DOHH2 (cell line): ENCODE measurements around the gene SEMA5A.

Experiments used
- H3F3A ChIP-seq: fragments of 200-600 bp; sonication (generic), shearing (Covaris generic); 2 replicates; pipeline ENCODE4 v1.6.0; 2016; ENCODE audit warnings: antibody characterized with exemption, mild to moderate bottlenecking; ENCODE audit not compliant: control insufficient read depth, insufficient read depth
- H3K27ac ChIP-seq: fragments of 200-600 bp; sonication (generic); 2 replicates; pipeline ENCODE4 v1.5.1; 2014; ENCODE audit warnings: low read depth, mild to moderate bottlenecking, low read length, moderate library complexity
- H3K27me3 ChIP-seq: fragments of 200-600 bp; sonication (generic); 2 replicates; pipeline ENCODE4 v1.6.1; 2014; ENCODE audit warnings: mild to moderate bottlenecking, low read length, mixed read lengths; ENCODE audit not compliant: control insufficient read depth
- H3K36me3 ChIP-seq: fragments of 200-600 bp; sonication (generic); 2 replicates; pipeline ENCODE4 v1.6.1; 2014; ENCODE audit warnings: mild to moderate bottlenecking, low read length, moderate library complexity, mixed read lengths; ENCODE audit not compliant: control insufficient read depth
- H3K4me1 ChIP-seq: fragments of 200-600 bp; sonication (generic); 2 replicates; pipeline ENCODE4 v1.6.1; 2014; ENCODE audit warnings: mild to moderate bottlenecking, low read length, mixed read lengths; ENCODE audit not compliant: control insufficient read depth
- H3K4me2 ChIP-seq: fragments of 200-600 bp; sonication (generic); 2 replicates; pipeline ENCODE4 v1.6.0; 2014; ENCODE audit warnings: mild to moderate bottlenecking, low read length, moderate library complexity
- H3K4me3 ChIP-seq: fragments of 200-600 bp; sonication (generic); 2 replicates; pipeline ENCODE4 v1.5.1; 2014; ENCODE audit warnings: mild to moderate bottlenecking, low read length, mixed read lengths
- H3K79me2 ChIP-seq: fragments of 200-600 bp; sonication (generic); 2 replicates; pipeline ENCODE4 v1.6.1; 2014; ENCODE audit warnings: mild to moderate bottlenecking, low read length, mixed read lengths; ENCODE audit not compliant: control insufficient read depth
- H3K9me2 ChIP-seq: fragments of 200-600 bp; sonication (generic); replicated peaks from 2 replicates; pipeline ENCODE4 v1.6.1; 2014; ENCODE audit warnings: mild to moderate bottlenecking, low read length, mixed read lengths; ENCODE audit not compliant: control insufficient read depth
- H3K9me3 ChIP-seq: fragments of 200-600 bp; sonication (generic); 2 replicates; pipeline ENCODE4 v1.6.1; 2014; ENCODE audit warnings: antibody characterized with exemption, low read length, mixed read lengths; ENCODE audit not compliant: control insufficient read depth, insufficient read depth
- H4K20me1 ChIP-seq: fragments of 200-600 bp; sonication (generic); 2 replicates; pipeline ENCODE4 v1.6.0; 2014; ENCODE audit warnings: low read depth, mild to moderate bottlenecking, antibody characterized with exemption, low read length, moderate library complexity; ENCODE audit not compliant: control insufficient read depth, insufficient read depth
- EZH2phosphoT487 ChIP-seq: fragments of 200-600 bp; sonication (generic); IDR thresholded peaks from 2 replicates; pipeline ENCODE4 v1.6.1; 2017; ENCODE audit warnings: borderline replicate concordance, mild to moderate bottlenecking, antibody characterized with exemption, low read length, moderate library complexity, mixed read lengths
- TF ChIP-seq, protein P1 (sequence below): fragments of 200-600 bp; sonication (generic); IDR thresholded peaks from one replicate; pipeline ENCODE4 v1.5.1; 2014; ENCODE audit warnings: antibody characterized with exemption, mild to moderate bottlenecking, low read depth, low read length; ENCODE audit not compliant: poor library complexity, severe bottlenecking

The SEMA5A gene

DNA sequence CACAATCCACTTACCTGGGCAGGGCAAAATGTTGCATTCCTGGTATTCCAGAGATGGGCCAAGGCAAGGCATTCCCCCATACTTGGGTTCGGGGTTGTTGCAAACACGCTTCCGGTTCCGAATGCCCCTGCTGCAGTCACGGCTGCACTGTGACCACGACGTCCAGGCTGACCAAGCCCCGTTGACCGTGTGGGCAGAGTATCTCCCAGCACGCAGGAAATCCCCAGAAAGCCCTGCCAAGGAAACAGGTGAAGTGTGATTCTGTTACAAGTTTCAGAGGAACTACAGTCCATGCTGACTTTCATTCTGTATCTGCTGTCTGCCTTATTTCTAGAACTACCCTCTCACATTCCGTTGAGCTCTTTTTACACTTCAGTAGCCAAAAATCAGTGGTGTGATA, 483.0 kb downstream of the SEMA5A start:
- H3K4me2 ChIP-seq, result no peak overlapping the region
- no peak overlapping the region for H3K4me3 ChIP-seq

DNA sequence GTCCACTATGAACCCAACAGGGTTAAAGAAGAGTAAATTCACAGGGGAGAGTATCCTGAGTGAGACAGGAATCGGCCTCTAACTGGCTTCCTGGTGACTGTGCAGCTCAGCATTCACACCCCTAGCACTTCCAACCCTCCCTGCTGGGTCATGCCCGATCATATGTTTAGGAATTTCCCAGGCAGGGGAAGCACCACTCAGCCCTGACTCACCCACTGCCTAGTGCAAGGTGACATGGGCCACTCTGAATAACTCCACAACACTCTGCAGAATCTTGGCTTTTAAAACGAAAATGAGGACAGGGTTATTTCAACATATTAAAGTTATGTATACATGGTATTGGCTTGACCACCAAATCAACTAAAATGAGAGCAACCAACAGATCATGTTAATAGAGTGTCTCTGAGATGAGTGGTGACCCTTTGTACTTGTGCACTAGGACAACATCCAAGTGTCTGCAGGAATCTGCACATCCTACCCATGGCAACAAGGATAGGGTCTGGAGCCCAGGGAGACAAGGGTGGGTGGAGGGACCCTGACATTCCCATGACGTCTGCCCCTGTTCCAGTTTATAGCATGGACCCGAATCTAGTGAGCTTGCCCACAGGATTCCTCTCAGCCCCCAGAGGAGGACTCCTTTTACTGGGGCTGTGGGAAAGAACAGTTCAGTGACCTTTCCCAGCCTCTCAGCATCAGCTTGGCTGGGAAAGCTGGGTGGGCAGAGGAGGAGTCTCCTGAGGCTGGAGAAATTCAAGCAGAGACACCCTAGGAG, 485.8 kb downstream of the SEMA5A start:
- H3K4me1 ChIP-seq, result no peaks in the 10 kb centered on the region
- no peak for TF ChIP-seq EZH2phosphoT487
- TF ChIP-seq, protein P1, sequence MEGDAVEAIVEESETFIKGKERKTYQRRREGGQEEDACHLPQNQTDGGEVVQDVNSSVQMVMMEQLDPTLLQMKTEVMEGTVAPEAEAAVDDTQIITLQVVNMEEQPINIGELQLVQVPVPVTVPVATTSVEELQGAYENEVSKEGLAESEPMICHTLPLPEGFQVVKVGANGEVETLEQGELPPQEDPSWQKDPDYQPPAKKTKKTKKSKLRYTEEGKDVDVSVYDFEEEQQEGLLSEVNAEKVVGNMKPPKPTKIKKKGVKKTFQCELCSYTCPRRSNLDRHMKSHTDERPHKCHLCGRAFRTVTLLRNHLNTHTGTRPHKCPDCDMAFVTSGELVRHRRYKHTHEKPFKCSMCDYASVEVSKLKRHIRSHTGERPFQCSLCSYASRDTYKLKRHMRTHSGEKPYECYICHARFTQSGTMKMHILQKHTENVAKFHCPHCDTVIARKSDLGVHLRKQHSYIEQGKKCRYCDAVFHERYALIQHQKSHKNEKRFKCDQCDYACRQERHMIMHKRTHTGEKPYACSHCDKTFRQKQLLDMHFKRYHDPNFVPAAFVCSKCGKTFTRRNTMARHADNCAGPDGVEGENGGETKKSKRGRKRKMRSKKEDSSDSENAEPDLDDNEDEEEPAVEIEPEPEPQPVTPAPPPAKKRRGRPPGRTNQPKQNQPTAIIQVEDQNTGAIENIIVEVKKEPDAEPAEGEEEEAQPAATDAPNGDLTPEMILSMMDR, result no peak
- no peak overlapping the region for H3K4me3 ChIP-seq

More for the DNA sequence above, 483.0 kb downstream of the SEMA5A start:
- no peaks in the 10 kb centered on the region for H3K79me2 ChIP-seq
- no peaks in the 10 kb centered on the region for H3K9me2 ChIP-seq
- no peaks in the 10 kb centered on the region for H3F3A ChIP-seq
- H3K4me1 ChIP-seq, result no peaks in the 10 kb centered on the region
- no peak overlapping the region for H3K27ac ChIP-seq
- H3K9me3 ChIP-seq, result no peaks in the 10 kb centered on the region
- H4K20me1 ChIP-seq, result no peaks in the 10 kb centered on the region
- H3K27me3 ChIP-seq, result no peaks in the 10 kb centered on the region
- no peak for TF ChIP-seq EZH2phosphoT487
- H3K36me3 ChIP-seq, result no peaks in the 10 kb centered on the region

DNA sequence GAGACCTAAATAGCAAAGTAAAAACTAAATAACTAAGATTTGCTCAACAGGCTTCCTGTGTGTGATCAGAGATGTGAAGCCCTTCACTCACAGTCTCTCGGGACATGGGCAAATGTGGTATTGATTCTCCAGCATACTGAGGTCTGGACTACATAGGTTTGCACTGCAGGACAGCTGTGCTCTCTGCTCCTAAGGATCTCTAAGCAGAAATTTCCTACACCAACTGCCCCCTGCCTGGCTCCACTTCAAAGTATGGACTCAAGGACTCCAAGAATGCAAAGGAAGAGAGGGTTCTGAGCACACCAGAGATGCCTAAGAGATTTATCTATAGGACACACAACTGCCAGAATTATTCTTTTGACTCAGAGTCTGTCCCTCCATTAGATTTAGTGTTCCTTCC, 487.2 kb downstream of the SEMA5A start:
- Histone ChIP-seq H3K4me3 (no peak overlapping the region), H3K27ac (no peak overlapping the region), H3K4me1 (no peaks in the 10 kb centered on the region), H3F3A (no peaks in the 10 kb centered on the region), H3K36me3 (no peaks in the 10 kb centered on the region), H3K9me3 (no peaks in the 10 kb centered on the region), H4K20me1 (no peaks in the 10 kb centered on the region), H3K9me2 (no peaks in the 10 kb centered on the region), H3K27me3 (no peaks in the 10 kb centered on the region), H3K4me2 (no peak overlapping the region), H3K79me2 (no peaks in the 10 kb centered on the region)
- TF ChIP-seq, protein P1, result no peak
- no peak for TF ChIP-seq EZH2phosphoT487

More for the DNA sequence above, 485.8 kb downstream of the SEMA5A start:
- Histone ChIP-seq H3K27me3 (no peaks in the 10 kb centered on the region), H3F3A (no peaks in the 10 kb centered on the region), H3K4me2 (no peak overlapping the region), H3K36me3 (no peaks in the 10 kb centered on the region), H3K27ac (no peak overlapping the region), H3K9me2 (no peaks in the 10 kb centered on the region), H4K20me1 (no peaks in the 10 kb centered on the region), H3K9me3 (no peaks in the 10 kb centered on the region), H3K79me2 (no peaks in the 10 kb centered on the region)

DNA sequence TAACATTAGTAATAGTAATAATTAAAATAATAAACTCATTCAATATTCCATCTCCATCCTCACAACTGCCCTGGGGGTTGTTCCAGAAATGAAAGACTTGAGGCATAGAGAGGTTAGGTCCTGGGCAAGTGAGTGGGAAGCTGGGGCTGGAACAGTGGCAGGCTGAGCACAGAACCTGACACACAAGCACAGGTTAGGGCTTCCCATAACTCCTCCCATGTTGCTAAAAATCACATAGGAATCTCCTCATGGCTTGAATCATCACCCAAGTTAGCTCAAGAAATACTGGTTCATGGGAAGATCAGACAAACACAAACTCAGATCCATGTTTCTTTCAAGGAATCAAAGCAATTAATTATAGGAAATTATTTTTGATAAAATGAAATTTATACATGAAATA, 487.7 kb downstream of the SEMA5A start:
- H3K4me3 ChIP-seq, result no peak overlapping the region
- TF ChIP-seq, protein P1, result no peak
- no peak for TF ChIP-seq EZH2phosphoT487
- no peaks in the 10 kb centered on the region for H3K79me2 ChIP-seq
- H3K27ac ChIP-seq, result no peak overlapping the region
- no peaks in the 10 kb centered on the region for H3K36me3 ChIP-seq
- no peaks in the 10 kb centered on the region for H3K27me3 ChIP-seq
- H4K20me1 ChIP-seq, result no peaks in the 10 kb centered on the region
- H3K9me2 ChIP-seq, result no peaks in the 10 kb centered on the region
- no peak overlapping the region for H3K4me2 ChIP-seq
- no peaks in the 10 kb centered on the region for H3K4me1 ChIP-seq
- H3K9me3 ChIP-seq, result no peaks in the 10 kb centered on the region
- no peaks in the 10 kb centered on the region for H3F3A ChIP-seq
